HepG2 (cell line): ENCODE data around the gene TAPBP. TPM values are rescaled to one million over a fixed set of nuclear protein-coding genes. Genes with fewer than 3 reads are reported as not detected.
A peak's percentile ranks its signal among the peaks of the same experiment; 100 is the strongest.

Experiments used
- MAX ChIP-seq: IDR thresholded peaks from 2 replicates; pipeline ENCODE4 v1.6.1; 2012; ENCODE audit warnings: inconsistent platforms
- MLXIP ChIP-seq: sonication (generic); formaldehyde crosslinking; IDR thresholded peaks from 2 replicates; pipeline ENCODE4 v1.9.0; 2021; ENCODE audit warnings: missing genetic modification reagents, borderline replicate concordance
- MTA1 ChIP-seq: sonication (generic); formaldehyde crosslinking; IDR thresholded peaks from 2 replicates; pipeline ENCODE4 v1.4.0; 2020; ENCODE audit warnings: missing genetic modification reagents, mild to moderate bottlenecking, borderline replicate concordance
- ZC3H13 ChIP-seq: sonication (generic); formaldehyde crosslinking; IDR thresholded peaks from 2 replicates; pipeline ENCODE4 v1.8.1; 2023; ENCODE audit warnings: mild to moderate bottlenecking, missing genetic modification reagents, moderate library complexity
- ZNF354B ChIP-seq: sonication (generic); formaldehyde crosslinking; IDR thresholded peaks from 2 replicates; pipeline ENCODE4 v1.8.0; 2022; ENCODE audit warnings: mild to moderate bottlenecking, missing genetic modification reagents
- ZNF574 ChIP-seq: sonication (generic); formaldehyde crosslinking; IDR thresholded peaks from 2 replicates; pipeline ENCODE4 v1.4.0; 2020; ENCODE audit warnings: missing genetic modification reagents
- ZNF646 ChIP-seq: sonication (generic); formaldehyde crosslinking; IDR thresholded peaks from 2 replicates; pipeline ENCODE4 v1.9.0; 2021; ENCODE audit warnings: mild to moderate bottlenecking, missing genetic modification reagents
- ZNF788 ChIP-seq: sonication (generic); formaldehyde crosslinking; IDR thresholded peaks from 2 replicates; pipeline ENCODE4 v1.5.0; 2020; ENCODE audit warnings: mild to moderate bottlenecking, missing genetic modification reagents, borderline replicate concordance
- ZXDC ChIP-seq: sonication (generic); formaldehyde crosslinking; IDR thresholded peaks from 2 replicates; pipeline ENCODE4 v1.5.0; 2020; ENCODE audit warnings: mild to moderate bottlenecking, missing genetic modification reagents
- polyA plus RNA-seq, 8 experiments: library from polyadenylated mRNA; depleted of rRNA in 3 of 8; stranded (reverse) in 7 of 8; unstranded in 1 of 8; fragments of >200 nt; fragmentation: Illumina TruSeq in 4 of 8; extraction: Trizol in 4 of 8; gene quantifications; 2 replicates each; pipeline versions ENCODE4 v1.2.1 to v1.2.3, GENCODE V29; 2011 to 2016; ENCODE audit warnings: low read depth in 4 of 8, missing spikeins in 1 of 8, mixed read lengths in 1 of 8; ENCODE audit not compliant: insufficient read depth in 1 of 8
- total RNA-seq, 5 experiments: library from RNA; depleted of rRNA; stranded (reverse); fragments of >200 nt; fragmentation: Illumina TruSeq; extraction: Trizol; gene quantifications; 2 replicates each; pipeline ENCODE4 v1.2.3, GENCODE V29; 2016; ENCODE audit warnings: low read depth in 1 of 5

The TAPBP gene
- total and polyA plus RNA-seq, 2 of the 13 experiments (the other 11 are each of a cell fraction or from before 2014, with no cell fraction given): 27.4 to 32.3 TPM

- no peak for TF ChIP-seq ZXDC (CRISPR knock-in tag)
- peak; percentile 84 for TF ChIP-seq ZNF574 (CRISPR knock-in tag)
- TF ChIP-seq ZNF788 (CRISPR knock-in tag): no peak
- TF ChIP-seq MTA1 (CRISPR knock-in tag): no peak
- no peak for TF ChIP-seq ZNF646 (CRISPR knock-in tag)
- no peak for TF ChIP-seq ZNF354B (CRISPR knock-in tag)
- TF ChIP-seq MLXIP (CRISPR knock-in tag): no peak
- peak; percentile 95 for TF ChIP-seq MAX
- TF ChIP-seq ZC3H13 (CRISPR knock-in tag): no peak; the same call in 1 of the 2 replicates
Measured at GRCh38 chr6:33288921-33289783, 24.7 kb downstream of the TAPBP start, which contains the start of the genes PFDN6 and WDR46 (continued).
